Measurements from ENCODE around the gene RAMP3.

RAMP3 gene

GRCh38 chr7:45119550-45119949, 38.0 kb upstream of the RAMP3 start:
- no peak for DNase-seq
- H3K9me3 ChIP-seq: no peaks in the 10 kb centered on the region
- intact Hi-C loops (cut with DNase I; ENCODE audit: low total_unique reads): loop anchor here (10.0 kb wide), 1 partner anchor 515 kb away; the partner anchor contains the start of gene OGDH
- no peak for TF ChIP-seq CTCF (IDR thresholded peaks at IDR 0.05)
- peaks cover 0 to 5% of the 10 kb centered on the region in 2 donors for H3K27me3 ChIP-seq
- H3K4me3 ChIP-seq: no peak overlapping the region
- no peaks in the 10 kb centered on the region for H3K4me1 ChIP-seq
- no peak overlapping the region for H3K27ac ChIP-seq
- no peaks in the 10 kb centered on the region for H3K36me3 ChIP-seq

GRCh38 chr7:45122975-45123860, 34.4 kb upstream of the RAMP3 start:
- no peak for DNase-seq
- Histone ChIP-seq H3K4me1 (no peaks in the 10 kb centered on the region), H3K36me3 (no peaks in the 10 kb centered on the region), H3K27ac (no peak overlapping the region), H3K4me3 (no peak overlapping the region), H3K9me3 (no peaks in the 10 kb centered on the region), H3K27me3 (no peaks in the 10 kb centered on the region)
- no peak for TF ChIP-seq CTCF (IDR thresholded peaks at IDR 0.05)
- intact Hi-C loops (cut with DNase I; ENCODE audit: low total_unique reads): no loop called here

GRCh38 chr7:45123913-45124710, 33.5 kb upstream of the RAMP3 start:
- Histone ChIP-seq H3K4me3 (no peak overlapping the region), H3K36me3 (no peaks in the 10 kb centered on the region), H3K9me3 (no peaks in the 10 kb centered on the region), H3K4me1 (no peaks in the 10 kb centered on the region), H3K27ac (no peak overlapping the region), H3K27me3 (no peaks in the 10 kb centered on the region)
- TF ChIP-seq CTCF (IDR thresholded peaks at IDR 0.05): no peak
- no peak for DNase-seq
- intact Hi-C loops (cut with DNase I; ENCODE audit: low total_unique reads): no loop called here

GRCh38 chr7:45125193-45125904, 32.2 kb upstream of the RAMP3 start:
- Histone ChIP-seq H3K27me3 (no peaks in the 10 kb centered on the region), H3K4me1 (no peaks in the 10 kb centered on the region), H3K4me3 (no peak overlapping the region), H3K9me3 (no peaks in the 10 kb centered on the region), H3K36me3 (no peaks in the 10 kb centered on the region), H3K27ac (no peak overlapping the region)
- no peak for DNase-seq
- TF ChIP-seq CTCF (IDR thresholded peaks at IDR 0.05): no peak
- intact Hi-C loops (cut with DNase I; ENCODE audit: low total_unique reads): no loop called here

GRCh38 chr7:45126201-45126600, 31.4 kb upstream of the RAMP3 start:
- DNase-seq: no peak
- intact Hi-C loops (cut with DNase I; ENCODE audit: low total_unique reads): no loop called here
- Histone ChIP-seq H3K36me3 (no peaks in the 10 kb centered on the region), H3K4me3 (no peak overlapping the region), H3K9me3 (no peaks in the 10 kb centered on the region), H3K27ac (no peak overlapping the region), H3K4me1 (no peaks in the 10 kb centered on the region), H3K27me3 (no peaks in the 10 kb centered on the region)
- no peak for TF ChIP-seq CTCF (IDR thresholded peaks at IDR 0.05)
